ENCODE measurements around the gene PGP. TPM values are rescaled to one million over a fixed set of nuclear protein-coding genes. Genes with fewer than 3 reads are reported as not detected.

Gene PGP
- total and polyA plus RNA-seq, 7 experiments from 2014 or later = 6.0 to 26.5 (median 12.9) TPM

DNA sequence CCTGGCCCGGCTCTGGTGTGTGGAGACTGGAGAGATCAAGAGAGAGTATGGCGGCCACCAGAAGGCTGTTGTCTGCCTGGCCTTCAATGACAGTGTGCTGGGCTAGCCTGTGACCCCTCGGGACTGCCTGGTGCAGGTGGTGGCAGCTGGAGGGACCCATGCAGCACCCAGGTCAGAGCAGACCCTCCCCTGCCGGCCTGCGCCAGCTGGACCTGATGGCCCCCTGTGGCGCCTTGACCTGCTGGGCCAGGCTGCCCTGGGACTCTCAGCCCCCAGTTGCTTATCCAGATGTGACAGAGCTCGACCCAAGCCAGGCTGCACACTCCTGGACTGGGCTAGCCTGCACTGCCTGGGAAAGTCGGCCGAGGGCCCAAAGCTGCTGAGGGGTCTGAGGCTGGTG, 5.9 kb downstream of the PGP start:
- H3K27me3 ChIP-seq (ENCODE audit: control insufficient read depth in 2 of 2, insufficient read depth in 2 of 2, low read length in 2 of 2) = no peaks in the 10 kb centered on the region
- Mint-ChIP-seq H3K27ac (no peak overlapping the region), H3K9me3 (peaks cover 0 to 5% (median 0%) of the 10 kb centered on the region in 11 donors), H3K27me3 (no peaks in the 10 kb centered on the region), H3K4me3 (no peak overlapping the region), H3K4me1 (peaks cover 18 to 43% (median 35%) of the 10 kb centered on the region in 7 donors), H3K36me3 (peaks cover 0 to 11% (median 6%) of the 10 kb centered on the region in 5 donors)
- intact Hi-C loops (cut with micrococcal nuclease) = loop anchor here (5.0 to 10.0 kb wide), 2 partner anchors 51 to 56 kb away; partner anchors contain the start of genes RNPS1 (in 1 of the 2) and TRAF7 (in 1 of the 2)
- DNase-seq = no peak
- no peak overlapping the region for H3K27ac ChIP-seq (ENCODE audit: low read depth, low read length)
- POLR2A ChIA-PET = no interaction called here
- peaks cover 0 to 37% (median 9%) of the 10 kb centered on the region in 3 experiments for H3K36me3 ChIP-seq (ENCODE audit: control insufficient read depth in 2 of 3, insufficient read depth in 3 of 3, low read length in 3 of 3)
- ATAC-seq = no peak
- H3K4me3 ChIP-seq (ENCODE audit: low read length) = no peak overlapping the region
- CTCF ChIA-PET = interaction anchor here (1.5 kb wide), 1 partner anchor 43 kb away, joined by 3 read pairs; the partner anchor contains the start of gene ECI1
- peaks cover 27% of the 10 kb centered on the region in 2 donors for H3K4me1 ChIP-seq (ENCODE audit: control insufficient read depth in 2 of 2, insufficient read depth in 2 of 2, low read length in 2 of 2)
- no peaks in the 10 kb centered on the region for H3K9me3 ChIP-seq (ENCODE audit: control insufficient read depth in 2 of 3, low read length in 3 of 3)

DNA sequence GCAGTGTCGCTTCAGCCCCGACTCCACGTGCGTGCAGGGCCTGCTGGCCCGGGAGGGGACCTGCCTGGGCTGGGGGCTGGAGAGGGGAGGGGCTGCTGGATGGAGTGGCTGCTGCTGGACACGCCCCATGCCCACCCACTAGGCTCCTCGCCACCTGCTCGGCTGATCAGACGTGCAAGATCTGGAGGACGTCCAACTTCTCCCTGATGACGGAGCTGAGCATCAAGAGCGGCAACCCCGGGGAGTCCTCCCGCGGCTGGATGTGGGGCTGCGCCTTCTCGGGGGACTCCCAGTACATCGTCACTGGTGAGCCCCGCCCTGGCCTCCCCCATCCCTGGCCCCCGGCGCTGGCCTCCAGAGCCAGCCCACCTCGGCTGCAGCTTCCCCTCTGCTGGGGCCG, 6.3 kb downstream of the PGP start:
- Histone ChIP-seq H3K27me3 (ENCODE audit: control insufficient read depth in 2 of 2, insufficient read depth in 2 of 2, low read length in 2 of 2) (no peaks in the 10 kb centered on the region), H3K4me3 (ENCODE audit: low read length) (no peak overlapping the region), H3K9me3 (ENCODE audit: control insufficient read depth in 2 of 3, low read length in 3 of 3) (no peaks in the 10 kb centered on the region), H3K4me1 (ENCODE audit: control insufficient read depth in 2 of 2, insufficient read depth in 2 of 2, low read length in 2 of 2) (peaks cover 22 to 23% of the 10 kb centered on the region in 2 donors), H3K27ac (ENCODE audit: low read depth, low read length) (no peak overlapping the region), H3K36me3 (ENCODE audit: control insufficient read depth in 2 of 3, insufficient read depth in 3 of 3, low read length in 3 of 3) (peaks cover 0 to 37% (median 9%) of the 10 kb centered on the region in 3 experiments)
- DNase-seq (no peak), ATAC-seq (no peak)
- CTCF ChIA-PET = no interaction called here
- POLR2A ChIA-PET = interaction anchor here (1.3 kb wide), 1 partner anchor 14 kb away, joined by 3 read pairs; no protein-coding TSS in a partner anchor
- Mint-ChIP-seq H3K4me3 (peak overlapping the region in 1 of 10 donors; percentile 45), H3K27me3 (peaks cover 0 to 3% (median 0%) of the 10 kb centered on the region in 5 donors), H3K9me3 (peaks cover 0 to 5% (median 0%) of the 10 kb centered on the region in 11 donors), H3K36me3 (peaks cover 0 to 11% (median 6%) of the 10 kb centered on the region in 5 donors), H3K4me1 (peaks cover 14 to 43% (median 34%) of the 10 kb centered on the region in 7 donors), H3K27ac (no peak overlapping the region)
- intact Hi-C loops (cut with micrococcal nuclease) = loop anchor here (5.0 to 10.0 kb wide), 2 partner anchors 51 to 56 kb away; partner anchors contain the start of genes RNPS1 (in 1 of the 2) and TRAF7 (in 1 of the 2)

DNA sequence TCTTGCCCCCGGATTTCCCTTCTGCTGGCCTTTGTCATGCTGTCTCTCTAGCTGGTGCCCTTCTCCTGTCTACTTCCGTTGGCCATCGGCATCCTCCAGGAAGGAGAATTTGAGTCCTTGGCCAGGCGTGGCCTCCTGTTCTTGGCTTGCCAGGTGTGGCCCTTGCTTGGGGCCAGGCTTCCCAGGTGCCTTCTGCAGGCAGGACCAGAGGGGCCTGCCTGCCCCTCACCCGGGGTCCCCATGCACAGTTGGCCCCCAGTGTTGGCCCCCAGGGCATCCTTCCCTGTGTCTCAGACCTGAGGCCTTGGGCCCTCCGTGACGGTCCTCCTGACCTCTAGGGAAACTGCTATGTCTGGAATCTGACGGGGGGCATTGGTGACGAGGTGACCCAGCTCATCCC, 6.8 kb downstream of the PGP start:
- no peaks in the 10 kb centered on the region for H3K9me3 ChIP-seq (ENCODE audit: control insufficient read depth in 2 of 3, low read length in 3 of 3)
- ChIA-PET POLR2A (interaction anchor here (1.3 to 3.4 kb wide), 2 partner anchors 8 to 15 kb away, joined by 3 to 50 read pairs; partner anchors contain the start of gene PGP), CTCF (no interaction called here)
- Mint-ChIP-seq H3K36me3 (peaks cover 0 to 11% (median 6%) of the 10 kb centered on the region in 5 donors), H3K9me3 (peaks cover 0 to 5% (median 0%) of the 10 kb centered on the region in 11 donors), H3K27ac (peak overlapping the region in 6 of 9 donors; percentile 15 to 68 (median 40)), H3K4me1 (peaks cover 13 to 38% (median 29%) of the 10 kb centered on the region in 7 donors), H3K27me3 (peaks cover 0 to 3% (median 0%) of the 10 kb centered on the region in 5 donors), H3K4me3 (peak overlapping the region in 9 of 10 donors; percentile 47 to 88 (median 60))
- DNase-seq = no peak
- intact Hi-C loops (cut with micrococcal nuclease) = loop anchor here (5.0 to 10.0 kb wide), 2 partner anchors 51 to 57 kb away; partner anchors contain the start of genes RNPS1 (in 1 of the 2) and TRAF7 (in 1 of the 2)
- no peak for ATAC-seq
- H3K4me1 ChIP-seq (ENCODE audit: control insufficient read depth in 2 of 2, insufficient read depth in 2 of 2, low read length in 2 of 2) = peaks cover 18% of the 10 kb centered on the region in 2 donors
- no peaks in the 10 kb centered on the region for H3K27me3 ChIP-seq (ENCODE audit: control insufficient read depth in 2 of 2, insufficient read depth in 2 of 2, low read length in 2 of 2)
- peaks cover 0 to 37% (median 9%) of the 10 kb centered on the region in 3 experiments for H3K36me3 ChIP-seq (ENCODE audit: control insufficient read depth in 2 of 3, insufficient read depth in 3 of 3, low read length in 3 of 3)
- H3K4me3 ChIP-seq (ENCODE audit: low read length) = no peak overlapping the region
- H3K27ac ChIP-seq (ENCODE audit: low read depth, low read length) = no peak overlapping the region

DNA sequence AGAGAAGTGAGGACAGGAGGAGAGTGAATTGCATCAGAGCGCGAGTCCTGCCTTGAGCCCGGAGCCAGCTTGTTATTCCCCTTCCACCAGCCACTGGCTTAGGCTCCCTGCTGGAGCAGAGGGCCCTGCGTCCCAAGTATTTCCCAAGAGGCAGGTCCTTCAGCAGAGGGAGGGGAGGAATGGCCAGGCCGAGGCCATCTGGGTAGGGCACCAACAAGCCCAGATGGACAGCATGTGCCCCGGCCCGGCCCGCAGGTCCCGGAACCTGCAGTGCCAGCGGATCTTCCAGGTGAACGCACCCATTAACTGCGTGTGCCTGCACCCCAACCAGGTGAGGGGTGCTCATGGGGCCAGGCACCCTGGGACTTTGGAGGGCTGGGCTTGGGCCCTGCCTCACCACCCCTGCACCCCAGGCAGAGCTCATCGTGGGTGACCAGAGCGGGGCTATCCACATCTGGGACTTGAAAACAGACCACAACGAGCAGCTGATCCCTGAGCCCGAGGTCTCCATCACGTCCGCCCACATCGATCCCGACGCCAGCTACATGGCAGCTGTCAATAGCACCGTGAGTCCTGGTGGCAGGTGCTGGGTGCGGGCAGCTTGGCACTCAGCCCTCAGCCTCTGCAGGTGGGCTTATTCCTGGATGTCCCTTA, 7.7 kb downstream of the PGP start:
- POLR2A ChIA-PET = interaction anchor here (0.7 to 3.7 kb wide), 8 partner anchors 9 to 242 kb away, joined by 3 to 50 read pairs (median 4); partner anchors contain the start of genes ECI1, PGP, RPS2 and TRAF7
- Histone ChIP-seq H3K4me1 (ENCODE audit: control insufficient read depth in 2 of 2, insufficient read depth in 2 of 2, low read length in 2 of 2) (peaks cover 11 to 13% of the 10 kb centered on the region in 2 donors), H3K27ac (ENCODE audit: low read depth, low read length) (peak overlapping the region; percentile 97), H3K4me3 (ENCODE audit: low read length) (no peak overlapping the region), H3K9me3 (ENCODE audit: control insufficient read depth in 2 of 3, low read length in 3 of 3) (no peaks in the 10 kb centered on the region), H3K27me3 (ENCODE audit: control insufficient read depth in 2 of 2, insufficient read depth in 2 of 2, low read length in 2 of 2) (no peaks in the 10 kb centered on the region), H3K36me3 (ENCODE audit: control insufficient read depth in 2 of 3, insufficient read depth in 3 of 3, low read length in 3 of 3) (peaks cover 0 to 37% (median 9%) of the 10 kb centered on the region in 3 experiments)
- CTCF ChIA-PET = interaction anchor here (0.6 to 1.2 kb wide), 2 partner anchors 12 to 467 kb away, joined by 3 to 4 read pairs; no protein-coding TSS in a partner anchor
- ATAC-seq = no peak
- DNase-seq = no peak
- Mint-ChIP-seq H3K4me1 (peaks cover 10 to 31% (median 24%) of the 10 kb centered on the region in 7 donors), H3K9me3 (peaks cover 0 to 5% (median 0%) of the 10 kb centered on the region in 11 donors), H3K36me3 (peaks cover 0 to 11% (median 6%) of the 10 kb centered on the region in 5 donors), H3K27me3 (peaks cover 0 to 3% (median 0%) of the 10 kb centered on the region in 5 donors), H3K4me3 (peak overlapping the region in 8 of 10 donors; percentile 61 to 91 (median 84)), H3K27ac (peak overlapping the region in 3 of 9 donors; percentile 26 to 80 (median 55))
- intact Hi-C loops (cut with micrococcal nuclease) = loop anchor here (5.0 to 10.0 kb wide), 2 partner anchors 50 to 58 kb away; partner anchors contain the start of genes RNPS1 (in 1 of the 2) and TRAF7 (in 1 of the 2)

DNA sequence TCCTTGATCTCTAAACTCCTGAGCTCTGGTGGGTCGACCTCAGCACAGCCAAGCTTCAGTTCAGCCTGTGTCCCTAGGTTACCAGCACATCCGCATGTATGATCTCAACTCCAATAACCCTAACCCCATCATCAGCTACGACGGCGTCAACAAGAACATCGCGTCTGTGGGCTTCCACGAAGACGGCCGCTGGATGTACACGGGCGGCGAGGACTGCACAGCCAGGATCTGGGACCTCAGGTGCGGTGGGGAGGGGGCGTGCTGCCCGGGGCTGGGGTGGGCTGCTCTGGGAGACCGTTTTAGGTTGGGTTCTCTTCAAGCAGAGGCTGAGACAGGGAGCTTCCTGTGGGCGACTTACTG, 8.2 kb downstream of the PGP start:
- H3K27ac ChIP-seq (ENCODE audit: low read depth, low read length) = peak overlapping the region; percentile 97
- H3K9me3 Mint-ChIP-seq = peaks cover 0 to 3% (median 0%) of the 10 kb centered on the region in 11 donors
- ATAC-seq (no peak), DNase-seq (no peak)
- H3K36me3 ChIP-seq (ENCODE audit: control insufficient read depth in 2 of 3, insufficient read depth in 3 of 3, low read length in 3 of 3) = peaks cover 0 to 37% (median 9%) of the 10 kb centered on the region in 3 experiments
- H3K4me3 ChIP-seq (ENCODE audit: low read length) = peak overlapping the region; percentile 93
- peaks cover 7 to 29% (median 21%) of the 10 kb centered on the region in 7 donors for H3K4me1 Mint-ChIP-seq
- peak overlapping the region in 8 of 9 donors; percentile 41 to 90 (median 80) for H3K27ac Mint-ChIP-seq
- peaks cover 0 to 6% (median 0%) of the 10 kb centered on the region in 5 donors for H3K27me3 Mint-ChIP-seq
- intact Hi-C loops (cut with micrococcal nuclease) = loop anchor here (5.0 to 10.0 kb wide), 2 partner anchors 49 to 58 kb away; partner anchors contain the start of genes RNPS1 (in 1 of the 2) and TRAF7 (in 1 of the 2)
- H3K4me1 ChIP-seq (ENCODE audit: control insufficient read depth in 2 of 2, insufficient read depth in 2 of 2, low read length in 2 of 2) = peaks cover 11 to 13% of the 10 kb centered on the region in 2 donors
- H3K9me3 ChIP-seq (ENCODE audit: control insufficient read depth in 2 of 3, low read length in 3 of 3) = no peaks in the 10 kb centered on the region
- peak overlapping the region; percentile 64 to 91 (median 81) for H3K4me3 Mint-ChIP-seq
- ChIA-PET POLR2A (interaction anchor here (0.7 to 3.7 kb wide), 8 partner anchors 9 to 241 kb away, joined by 3 to 50 read pairs (median 6); partner anchors contain the start of genes E4F1, ECI1, PGP and RPS2), CTCF (interaction anchor here (0.6 to 1.2 kb wide), 2 partner anchors 12 to 468 kb away, joined by 3 to 4 read pairs; no protein-coding TSS in a partner anchor)
- no peaks in the 10 kb centered on the region for H3K27me3 ChIP-seq (ENCODE audit: control insufficient read depth in 2 of 2, insufficient read depth in 2 of 2, low read length in 2 of 2)
- H3K36me3 Mint-ChIP-seq = peaks cover 0 to 11% (median 6%) of the 10 kb centered on the region in 5 donors

DNA sequence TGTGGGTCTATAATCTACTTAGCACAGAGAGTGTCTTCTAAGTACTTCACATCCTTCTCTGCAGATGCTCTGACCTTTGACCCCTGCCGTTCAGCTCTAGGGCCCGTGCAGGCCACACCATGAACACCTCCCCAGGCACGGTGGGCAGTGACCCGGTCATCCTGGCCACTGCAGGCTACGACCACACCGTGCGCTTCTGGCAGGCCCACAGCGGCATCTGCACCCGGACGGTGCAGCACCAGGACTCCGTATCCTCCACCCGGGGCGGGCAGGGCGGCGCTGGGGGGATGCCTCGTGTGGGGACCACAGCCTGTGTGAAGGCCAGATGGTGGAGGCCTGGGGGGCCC, 8.7 kb downstream of the PGP start:
- intact Hi-C loops (cut with micrococcal nuclease) = loop anchor here (1.0 to 10.0 kb wide), 12 partner anchors 9 to 515 kb away; partner anchors contain the start of genes E4F1 (in 2 of the 2), RNPS1 (in 2 of the 2), TRAF7 (in 2 of the 2) and CCNF (in 1 of the 2)
- peak overlapping the region; percentile 41 to 90 (median 80) for H3K27ac Mint-ChIP-seq
- Histone ChIP-seq H3K9me3 (ENCODE audit: control insufficient read depth in 2 of 3, low read length in 3 of 3) (no peaks in the 10 kb centered on the region), H3K27me3 (ENCODE audit: control insufficient read depth in 2 of 2, insufficient read depth in 2 of 2, low read length in 2 of 2) (no peaks in the 10 kb centered on the region), H3K36me3 (ENCODE audit: control insufficient read depth in 2 of 3, insufficient read depth in 3 of 3, low read length in 3 of 3) (peaks cover 0 to 37% (median 9%) of the 10 kb centered on the region in 3 experiments), H3K27ac (ENCODE audit: low read depth, low read length) (peak overlapping the region; percentile 97), H3K4me3 (ENCODE audit: low read length) (peak overlapping the region; percentile 93), H3K4me1 (ENCODE audit: control insufficient read depth in 2 of 2, insufficient read depth in 2 of 2, low read length in 2 of 2) (peaks cover 11 to 13% of the 10 kb centered on the region in 2 donors)
- peak overlapping the region; percentile 74 to 91 (median 81) for H3K4me3 Mint-ChIP-seq
- ATAC-seq (no peak), DNase-seq (peak in 1 of 9 donors; percentile 48)
- H3K36me3 Mint-ChIP-seq = peaks cover 0 to 11% (median 6%) of the 10 kb centered on the region in 5 donors
- H3K9me3 Mint-ChIP-seq = peaks cover 0 to 3% (median 0%) of the 10 kb centered on the region in 11 donors
- peaks cover 7 to 29% (median 21%) of the 10 kb centered on the region in 7 donors for H3K4me1 Mint-ChIP-seq
- CTCF ChIA-PET = interaction anchor here (1.2 kb wide), 1 partner anchor 11 kb away, joined by 3 read pairs; no protein-coding TSS in a partner anchor
- H3K27me3 Mint-ChIP-seq = peaks cover 0 to 7% (median 0%) of the 10 kb centered on the region in 5 donors
- POLR2A ChIA-PET = interaction anchor here (0.7 to 3.7 kb wide), 13 partner anchors 9 to 306 kb away, joined by 3 to 50 read pairs (median 5); partner anchors contain the start of genes CCNF, E4F1, ECI1 and PGP

Data from naive thymus-derived CD4-positive, alpha-beta T cell (primary cell).